ENCODE data around the gene TXNDC8.

TXNDC8 gene

GRCh38 chr9:110283751-110284150, 53.9 kb downstream of the TXNDC8 start:
- H3K36me3 ChIP-seq (ENCODE audit: insufficient read depth, low read length), result no peaks in the 10 kb centered on the region
- no peak overlapping the region for H3K9ac ChIP-seq (ENCODE audit: low read depth, low read length, poor library complexity, severe bottlenecking)
- no peak overlapping the region for H2AFZ ChIP-seq (ENCODE audit: low read length)
- H3K79me2 ChIP-seq (ENCODE audit: insufficient read depth, low read length), result no peaks in the 10 kb centered on the region
- H3K9me3 ChIP-seq (ENCODE audit: insufficient read depth, low read depth, low read length), result no peaks in the 10 kb centered on the region
- H3K27me3 ChIP-seq (ENCODE audit: insufficient read depth, low read length, poor library complexity, severe bottlenecking), result no peaks in the 10 kb centered on the region
- TF ChIP-seq CTCF (conservative IDR thresholded peaks at IDR 0.05; ENCODE audit: low read length) (no peak), EZH2phosphoT487 (IDR thresholded peaks at IDR 0.05; ENCODE audit: borderline replicate concordance) (no peak)
- H4K20me1 ChIP-seq (ENCODE audit: insufficient read depth, low read length, poor library complexity, severe bottlenecking), result no peaks in the 10 kb centered on the region
- H3F3A ChIP-seq (ENCODE audit: low read depth), result no peaks in the 10 kb centered on the region
- no peaks in the 10 kb centered on the region for H3K9me2 ChIP-seq (replicated peaks; ENCODE audit: low read depth, low read length)
- no peak overlapping the region for H3K4me2 ChIP-seq (ENCODE audit: low read depth, low read length, poor library complexity, severe bottlenecking)
- H3K4me3 ChIP-seq (ENCODE audit: low read length, poor library complexity, severe bottlenecking), result no peak overlapping the region
- H3K4me1 ChIP-seq (ENCODE audit: insufficient read depth, low read length, poor library complexity, severe bottlenecking), result no peaks in the 10 kb centered on the region

DNA sequence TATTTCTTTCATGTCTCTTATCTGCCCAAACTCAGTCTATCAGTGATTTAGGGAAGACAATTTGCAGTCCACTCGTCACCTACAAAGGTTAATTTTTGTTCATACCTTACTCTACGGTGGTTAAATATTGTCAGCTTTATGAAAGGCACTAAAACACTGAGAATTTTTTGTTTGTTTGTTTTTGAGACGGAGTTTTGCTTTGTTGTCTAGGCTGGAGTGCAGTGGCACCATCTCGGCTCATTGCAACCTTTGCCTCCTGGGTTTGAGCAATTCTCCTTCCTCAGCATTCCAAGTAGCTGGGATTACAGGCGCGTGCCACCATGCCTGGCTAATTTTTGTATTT, 55.0 kb downstream of the TXNDC8 start:
- no peaks in the 10 kb centered on the region for H3K36me3 ChIP-seq (ENCODE audit: insufficient read depth, low read length)
- TF ChIP-seq CTCF (conservative IDR thresholded peaks at IDR 0.05; ENCODE audit: low read length) (no peak), EZH2phosphoT487 (IDR thresholded peaks at IDR 0.05; ENCODE audit: borderline replicate concordance) (no peak)
- no peak overlapping the region for H3K4me2 ChIP-seq (ENCODE audit: low read depth, low read length, poor library complexity, severe bottlenecking)
- no peaks in the 10 kb centered on the region for H3F3A ChIP-seq (ENCODE audit: low read depth)
- H2AFZ ChIP-seq (ENCODE audit: low read length), result no peak overlapping the region
- H3K79me2 ChIP-seq (ENCODE audit: insufficient read depth, low read length), result no peaks in the 10 kb centered on the region
- H3K27me3 ChIP-seq (ENCODE audit: insufficient read depth, low read length, poor library complexity, severe bottlenecking), result no peaks in the 10 kb centered on the region
- no peaks in the 10 kb centered on the region for H3K9me3 ChIP-seq (ENCODE audit: insufficient read depth, low read depth, low read length)
- no peaks in the 10 kb centered on the region for H4K20me1 ChIP-seq (ENCODE audit: insufficient read depth, low read length, poor library complexity, severe bottlenecking)
- no peak overlapping the region for H3K4me3 ChIP-seq (ENCODE audit: low read length, poor library complexity, severe bottlenecking)
- H3K4me1 ChIP-seq (ENCODE audit: insufficient read depth, low read length, poor library complexity, severe bottlenecking), result no peaks in the 10 kb centered on the region
- H3K9me2 ChIP-seq (replicated peaks; ENCODE audit: low read depth, low read length), result no peaks in the 10 kb centered on the region
- no peak overlapping the region for H3K9ac ChIP-seq (ENCODE audit: low read depth, low read length, poor library complexity, severe bottlenecking)

- H3K9ac ChIP-seq (ENCODE audit: low read depth, low read length, poor library complexity, severe bottlenecking), result no peak overlapping the region
- H3K4me2 ChIP-seq (ENCODE audit: low read depth, low read length, poor library complexity, severe bottlenecking), result no peak overlapping the region
Observed at GRCh38 chr9:110282018-110282738, 55.5 kb downstream of the TXNDC8 start.

More at GRCh38 chr9:110282018-110282738, 55.5 kb downstream of the TXNDC8 start:
- TF ChIP-seq CTCF (conservative IDR thresholded peaks at IDR 0.05; ENCODE audit: low read length), result no peak
- TF ChIP-seq EZH2phosphoT487 (IDR thresholded peaks at IDR 0.05; ENCODE audit: borderline replicate concordance), result no peak
- H3K9me2 ChIP-seq (replicated peaks; ENCODE audit: low read depth, low read length), result no peaks in the 10 kb centered on the region
- H3K79me2 ChIP-seq (ENCODE audit: insufficient read depth, low read length), result no peaks in the 10 kb centered on the region
- no peaks in the 10 kb centered on the region for H4K20me1 ChIP-seq (ENCODE audit: insufficient read depth, low read length, poor library complexity, severe bottlenecking)
- H2AFZ ChIP-seq (ENCODE audit: low read length), result no peak overlapping the region
- H3F3A ChIP-seq (ENCODE audit: low read depth), result no peaks in the 10 kb centered on the region
- no peaks in the 10 kb centered on the region for H3K9me3 ChIP-seq (ENCODE audit: insufficient read depth, low read depth, low read length)
- no peaks in the 10 kb centered on the region for H3K4me1 ChIP-seq (ENCODE audit: insufficient read depth, low read length, poor library complexity, severe bottlenecking)
- no peaks in the 10 kb centered on the region for H3K27me3 ChIP-seq (ENCODE audit: insufficient read depth, low read length, poor library complexity, severe bottlenecking)
- H3K36me3 ChIP-seq (ENCODE audit: insufficient read depth, low read length), result no peaks in the 10 kb centered on the region
- no peak overlapping the region for H3K4me3 ChIP-seq (ENCODE audit: low read length, poor library complexity, severe bottlenecking)
